ENCODE results near the gene NR6A1. TPM values are rescaled to one million over a fixed set of nuclear protein-coding genes. Genes with fewer than 3 reads are reported as not detected.

Gene NR6A1
- total and polyA plus RNA-seq, 2 of the 13 experiments (the other 11 are each of a cell fraction or from before 2014, with no cell fraction given) = 28.1 to 31.5 TPM

DNA sequence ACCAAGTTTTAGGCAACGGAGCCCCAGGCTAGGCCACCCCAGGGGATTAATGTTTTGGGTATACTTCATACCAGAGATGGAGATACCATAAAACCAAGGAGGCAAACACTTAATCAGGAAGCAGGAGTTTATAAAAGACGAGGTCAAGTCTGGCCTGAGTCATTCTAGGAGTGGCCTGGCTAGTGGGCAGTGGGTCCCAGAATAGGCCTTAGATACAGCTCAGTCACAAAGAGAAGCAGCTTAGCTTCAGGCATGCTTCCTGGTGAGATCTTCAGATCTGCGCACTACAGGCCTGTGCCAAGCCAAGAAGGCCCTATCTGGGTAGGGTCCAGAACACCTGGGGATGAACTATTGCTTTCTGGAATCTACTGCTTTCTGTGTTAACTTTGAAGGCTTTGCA lies 243.3 kb downstream of the NR6A1 start (continued):
- TF ChIP-seq ZHX2 (IDR thresholded peaks at IDR 0.05; ENCODE audit: low read depth) = no peak
- TF ChIP-seq ZHX2 (CRISPR knock-in tag; IDR thresholded peaks at IDR 0.05; ENCODE audit: borderline replicate concordance) = no peak
- TF ChIP-seq MBD4 (IDR thresholded peaks at IDR 0.05; ENCODE audit: borderline replicate concordance, low read length) = no peak
- no peak for TF ChIP-seq ZBTB10 (CRISPR knock-in tag; IDR thresholded peaks at IDR 0.05; ENCODE audit: borderline replicate concordance)
- TF ChIP-seq ZNF530 (CRISPR knock-in tag; IDR thresholded peaks at IDR 0.05; ENCODE audit: low read depth) = no peak
- no peak for TF ChIP-seq SCMH1 (CRISPR knock-in tag; IDR thresholded peaks at IDR 0.05; ENCODE audit: borderline replicate concordance)
- no peak for TF ChIP-seq CSRNP1 (CRISPR knock-in tag; IDR thresholded peaks at IDR 0.05)
- TF ChIP-seq ZSCAN20 (CRISPR knock-in tag; IDR thresholded peaks at IDR 0.05; ENCODE audit: borderline replicate concordance) = no peak
- TF ChIP-seq NR1H2 (CRISPR knock-in tag; IDR thresholded peaks at IDR 0.05; ENCODE audit: borderline replicate concordance, low read depth) = no peak
